GM12891 (cell line): ENCODE results near the gene SLCO3A1.

Experiments
- PAX5 ChIP-seq: IDR thresholded peaks from 2 replicates; pipeline ENCODE4 v1.6.1; 2011; ENCODE audit warnings: low read length, moderate library complexity, mild to moderate bottlenecking; ENCODE audit not compliant: insufficient read depth, severe bottlenecking
- POLR2A ChIP-seq: IDR thresholded peaks from 2 replicates; pipeline ENCODE4 v1.6.1; 2011; ENCODE audit warnings: low read depth, low read length, control low read depth
- POLR2AphosphoS5 ChIP-seq: IDR thresholded peaks from 2 replicates; pipeline ENCODE4 v1.6.1; 2011; ENCODE audit warnings: low read depth, low read length, control low read depth
- POU2F2 ChIP-seq: IDR thresholded peaks from 2 replicates; pipeline ENCODE4 v1.6.1; 2011; ENCODE audit warnings: low read depth, mild to moderate bottlenecking, control low read depth, low read length, moderate library complexity
- SPI1 ChIP-seq: IDR thresholded peaks from 2 replicates; pipeline ENCODE4 v1.6.1; 2011; ENCODE audit warnings: low read depth, low read length, control low read depth
- TAF1 ChIP-seq: IDR thresholded peaks from 2 replicates; pipeline ENCODE4 v1.6.1; 2011; ENCODE audit warnings: low read depth, low read length, control low read depth

GRCh38 chr15:91961357-91961756 lies 107.8 kb downstream of the SLCO3A1 start:
- TF ChIP-seq POLR2A = no peak
- TF ChIP-seq POLR2AphosphoS5 = no peak
- no peak for TF ChIP-seq POU2F2
- no peak for TF ChIP-seq PAX5
- TF ChIP-seq SPI1 = no peak
- no peak for TF ChIP-seq TAF1
